ENCODE measurements around the gene SULT1A2. TPM values are rescaled to one million over a fixed set of nuclear protein-coding genes. Genes with fewer than 3 reads are reported as not detected.

SULT1A2 gene
- total RNA-seq, 1 experiment from 2014 or later: not detected

Other genes with a start within 250 kb of the SULT1A2 start
- 0.20 and 1.2 TPM in 2 replicates for gene NPIPB6, start 233.5 kb downstream of the SULT1A2 start, total RNA-seq (2014; rRNA removed; shearing (Covaris generic))
- 39.9 and 44.6 TPM in 2 replicates for gene EIF3CL, start 193.2 kb downstream of the SULT1A2 start, total RNA-seq (2014; rRNA removed; shearing (Covaris generic))
- gene NPIPB7, start 124.7 kb downstream of the SULT1A2 start, total RNA-seq (2014; rRNA removed; shearing (Covaris generic)): not detected in 2 replicates
- 7.3 and 10.2 TPM in 2 replicates for gene CLN3, start 105.0 kb downstream of the SULT1A2 start, total RNA-seq (2014; rRNA removed; shearing (Covaris generic))
- not detected in 2 replicates for gene APOBR, start 102.4 kb downstream of the SULT1A2 start, total RNA-seq (2014; rRNA removed; shearing (Covaris generic))
- gene IL27, start 90.2 kb downstream of the SULT1A2 start, total RNA-seq (2014; rRNA removed; shearing (Covaris generic)): not detected in 2 replicates
- not detected in 2 replicates for gene NUPR1, start 58.1 kb downstream of the SULT1A2 start, total RNA-seq (2014; rRNA removed; shearing (Covaris generic))
- 13.1 and 14.4 TPM in 2 replicates for gene SGF29, start 43.1 kb downstream of the SULT1A2 start, total RNA-seq (2014; rRNA removed; shearing (Covaris generic))
- gene SULT1A1, start 13.0 kb upstream of the SULT1A2 start, total RNA-seq (2014; rRNA removed; shearing (Covaris generic)): 1.4 and 1.8 TPM in 2 replicates
- gene NPIPB8, start 41.0 kb upstream of the SULT1A2 start, total RNA-seq (2014; rRNA removed; shearing (Covaris generic)): not detected in 2 replicates
- 361 and 372 TPM in 2 replicates for gene EIF3C, start 114.4 kb upstream of the SULT1A2 start, total RNA-seq (2014; rRNA removed; shearing (Covaris generic))
- gene NPIPB9, start 154.7 kb upstream of the SULT1A2 start, total RNA-seq (2014; rRNA removed; shearing (Covaris generic)): 1.1 TPM in 1 of 2 replicates, not detected in the other
- 55.0 and 68.3 TPM in 2 replicates for gene ATXN2L, start 225.9 kb upstream of the SULT1A2 start, total RNA-seq (2014; rRNA removed; shearing (Covaris generic))
- 115 and 119 TPM in 2 replicates for gene TUFM, start 249.3 kb upstream of the SULT1A2 start, total RNA-seq (2014; rRNA removed; shearing (Covaris generic))

Data from SJCRH30 (cell line).